H1 (cell line): ENCODE measurements around the gene ZNF680. TPM values are rescaled to one million over a fixed set of nuclear protein-coding genes. Genes with fewer than 3 reads are reported as not detected.

ENCODE experiments used
- ATF2 ChIP-seq: IDR thresholded peaks from 2 replicates; pipeline ENCODE4 v1.6.1; 2012; ENCODE audit warnings: low read length, inconsistent platforms
- CHD7 ChIP-seq: fragments of 300-600 bp; sonication (generic); IDR thresholded peaks from 2 replicates; pipeline ENCODE4 v1.7.1; 2012; ENCODE audit warnings: low read length, moderate library complexity, mild to moderate bottlenecking, inconsistent platforms; ENCODE audit not compliant: insufficient replicate concordance
- HDAC2 ChIP-seq, 2 experiments: fragments of 300-600 bp in 1 of 2; sonication (generic) in 1 of 2; IDR thresholded peaks; 2 replicates each; pipeline ENCODE4 v1.6.1; 2011 to 2012; ENCODE audit warnings: low read depth in 2 of 2, low read length in 2 of 2, mild to moderate bottlenecking in 2 of 2, moderate library complexity in 2 of 2, borderline replicate concordance in 1 of 2, inconsistent platforms in 1 of 2
- RNF2 ChIP-seq: fragments of 200-900, 300-1000 bp; sonication (generic); IDR thresholded peaks from 2 replicates; pipeline ENCODE4 v1.7.1; 2016; ENCODE audit warnings: borderline replicate concordance, low read depth, mild to moderate bottlenecking, antibody characterized with exemption, low read length; ENCODE audit not compliant: poor library complexity, severe bottlenecking; ENCODE audit errors: missing control alignments
- SAP30 ChIP-seq: fragments of 300-600 bp; sonication (generic); IDR thresholded peaks from 2 replicates; pipeline ENCODE4 v1.7.1; 2012; ENCODE audit warnings: low read length, moderate library complexity, mild to moderate bottlenecking, inconsistent platforms; ENCODE audit not compliant: insufficient read depth, insufficient replicate concordance
- SIRT6 ChIP-seq: IDR thresholded peaks from one replicate; pipeline ENCODE4 v1.7.1; 2012; ENCODE audit warnings: low read length, inconsistent platforms
- SP1 ChIP-seq: IDR thresholded peaks from 2 replicates; pipeline ENCODE4 v1.6.1; 2011; ENCODE audit warnings: low read depth, low read length
- polyA plus RNA-seq, 7 experiments: library from polyadenylated mRNA; depleted of rRNA in 3 of 7; stranded (reverse) in 5 of 7; unstranded in 2 of 7; fragments of >200 nt in 5 of 7; fragments of 200-250 nt in 2 of 7; gene quantifications; 1 replicate in 5 of 7; 2 replicates in 1 of 7; 4 replicates in 1 of 7; pipeline versions ENCODE4 v1.2.1 to v1.2.3, GENCODE V29; 2011 to 2013; ENCODE audit warnings: missing spikeins in 2 of 7, mixed read lengths in 2 of 7
- total RNA-seq: library from RNA; stranded (reverse); fragmentation: NEBNext Ultra II Directional; extraction: Animal tissue kit (Norgen Biotek cat#: 25700); gene quantifications from 2 replicates; pipeline ENCODE4 v1.2.1, GENCODE V29; 2021

ZNF680 gene
- total and polyA plus RNA-seq, 2 of the 8 experiments (the other 6 are each of a cell fraction or from before 2014, with no cell fraction given), result 15.3 TPM; not detected in 1

DNA sequence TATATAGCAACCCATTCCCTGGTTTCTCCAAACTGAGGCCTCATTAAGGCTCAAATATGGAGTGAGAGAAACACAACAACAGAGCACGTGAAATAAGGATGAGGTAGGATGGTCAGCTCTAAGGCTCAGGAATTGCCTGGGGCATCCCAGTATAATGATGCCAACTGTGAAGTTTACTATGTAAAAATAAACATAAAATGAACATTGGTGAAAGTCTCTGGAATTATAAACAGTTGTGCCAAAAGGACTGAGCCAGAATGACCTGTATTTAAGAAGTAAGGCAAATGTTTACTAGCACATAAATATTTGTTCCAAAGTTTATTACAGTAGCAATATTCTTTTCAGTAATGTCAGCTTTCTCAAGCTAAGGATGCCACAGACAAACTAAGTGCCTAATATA, 64.6 kb downstream of the ZNF680 start (continued):
- no peak for TF ChIP-seq CHD7
- no peak for TF ChIP-seq RNF2
- TF ChIP-seq SAP30, result no peak
- TF ChIP-seq HDAC2 (IDR thresholded peaks at IDR 0.05; ENCODE audit: borderline replicate concordance in 1 of 2, low read depth in 2 of 2, low read length in 2 of 2), result no peak
- TF ChIP-seq SIRT6, result no peak
- TF ChIP-seq ATF2, result no peak
- no peak for TF ChIP-seq SP1
